Muscle of leg (tissue), 11 donors: ENCODE data around the gene FKBP14. TPM values are rescaled to one million over a fixed set of nuclear protein-coding genes. Genes with fewer than 3 reads are reported as not detected.

Experiments
- DNase-seq: peaks from one replicate; pipeline ENCODE4 v3.0.0; 2013
- H3K27ac ChIP-seq: one replicate; pipeline ENCODE4 v1.5.1; 2013; ENCODE audit warnings: mild to moderate bottlenecking, low read length, control low read depth
- H3K27me3 ChIP-seq: one replicate; pipeline ENCODE4 v1.6.1; 2013; ENCODE audit warnings: low read length; ENCODE audit not compliant: control insufficient read depth, insufficient read depth
- H3K36me3 ChIP-seq: one replicate; pipeline ENCODE4 v1.6.1; 2013; ENCODE audit warnings: low read length; ENCODE audit not compliant: control insufficient read depth, insufficient read depth
- H3K4me1 ChIP-seq: one replicate; pipeline ENCODE4 v1.6.1; 2013; ENCODE audit warnings: low read length; ENCODE audit not compliant: control insufficient read depth, insufficient read depth
- H3K4me3 ChIP-seq: one replicate; pipeline ENCODE4 v1.5.1; 2013; ENCODE audit warnings: low read length, control low read depth
- H3K9me3 ChIP-seq: replicated peaks from 2 replicates; pipeline ENCODE4 v1.6.1; 2013; ENCODE audit warnings: low read depth, low read length; ENCODE audit not compliant: control insufficient read depth
- WGBS: methylation state at CpG from one replicate; pipeline ENCODE4 v1.1.5; 2013; ENCODE audit warnings: missing lambda C conversion rate; ENCODE audit not compliant: insufficient coverage; 5-methylcytosine and 5-hydroxymethylcytosine counted together
- polyA plus RNA-seq, 8 donors: library from polyadenylated mRNA; unstranded; fragments of 120-200 nt; gene quantifications; one replicate each; pipeline versions ENCODE4 v1.2.1 to v1.2.3, GENCODE V29; 2013; ENCODE audit warnings: inconsistent platforms in 1 of 8, low replicate concordance in 1 of 8; ENCODE audit not compliant: insufficient read length in 8 of 8, insufficient read depth in 1 of 8
- total RNA-seq: library from RNA; stranded (reverse); fragments of 120-200 nt; gene quantifications from one replicate; pipeline ENCODE4 v1.2.4, GENCODE V29; 2013

Gene FKBP14
- total and polyA plus RNA-seq, 9 donors = 14.5 to 36.7 (median 23.4) TPM

DNA sequence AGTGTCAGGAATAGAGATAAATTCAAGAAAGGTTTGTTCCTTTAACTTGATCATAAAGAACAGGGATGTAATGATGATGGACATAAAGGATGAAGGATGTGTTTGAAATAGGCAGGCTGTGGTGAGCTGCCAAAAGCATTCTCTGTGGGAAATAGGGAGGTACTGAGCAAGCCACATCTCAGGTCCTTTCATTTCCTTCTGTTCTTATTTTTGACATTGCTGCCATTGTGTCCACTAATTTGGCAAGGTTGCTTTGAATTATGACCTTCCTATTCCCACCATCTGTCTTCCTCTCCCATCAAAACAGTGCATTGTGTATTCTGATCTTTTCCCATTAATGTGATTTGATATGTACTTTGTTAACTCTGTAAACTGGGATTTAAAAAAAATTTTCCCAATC lies 46.4 kb downstream of the FKBP14 start:
- Histone ChIP-seq H3K36me3 (no peaks in the 10 kb centered on the region), H3K4me1 (peaks cover 4% of the 10 kb centered on the region), H3K4me3 (no peak overlapping the region), H3K27ac (no peak overlapping the region), H3K27me3 (no peaks in the 10 kb centered on the region), H3K9me3 (no peaks in the 10 kb centered on the region)
- no peak for DNase-seq

DNA sequence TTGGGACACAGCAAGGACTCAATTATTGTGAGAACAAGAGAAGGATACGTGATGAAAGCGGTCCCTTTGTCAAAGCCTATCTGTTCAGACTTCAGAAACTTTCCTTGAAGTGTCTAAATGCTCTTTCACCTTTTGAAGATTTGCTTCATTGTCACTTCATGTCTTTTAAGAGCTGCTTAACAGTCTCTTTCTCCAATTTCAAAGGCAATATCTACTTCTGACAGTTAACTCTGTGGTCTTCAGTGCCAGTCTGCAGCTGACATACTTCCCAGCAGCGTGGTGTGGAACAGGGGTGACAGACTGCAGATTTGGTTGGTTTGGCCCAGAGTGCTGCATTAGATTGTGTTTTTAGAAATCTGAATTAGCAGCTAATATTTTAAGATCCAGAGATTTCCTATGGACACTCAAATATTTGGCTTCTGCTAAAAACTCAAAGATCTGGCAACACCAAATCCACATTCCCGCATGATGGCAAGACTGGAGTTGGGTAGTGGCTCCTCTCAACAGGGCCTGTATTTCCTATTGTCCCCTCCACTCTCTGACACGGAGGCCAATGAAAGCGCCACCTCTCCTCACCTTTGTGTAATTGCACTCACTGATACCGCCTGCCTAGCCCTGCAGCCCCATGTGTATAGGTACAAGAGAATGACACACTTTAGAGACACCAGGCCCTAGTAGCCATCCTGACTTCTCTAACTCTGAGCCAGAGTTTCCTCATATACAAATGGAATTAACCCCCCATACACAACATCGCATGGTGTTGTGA lies 48.4 kb downstream of the FKBP14 start:
- Histone ChIP-seq H3K4me1 (peaks cover 4% of the 10 kb centered on the region), H3K27ac (no peak overlapping the region), H3K27me3 (no peaks in the 10 kb centered on the region), H3K9me3 (no peaks in the 10 kb centered on the region), H3K36me3 (no peaks in the 10 kb centered on the region), H3K4me3 (no peak overlapping the region)
- no peak for DNase-seq
- no CpG with 5 or more reads among the region's 8 CpGs for WGBS

DNA sequence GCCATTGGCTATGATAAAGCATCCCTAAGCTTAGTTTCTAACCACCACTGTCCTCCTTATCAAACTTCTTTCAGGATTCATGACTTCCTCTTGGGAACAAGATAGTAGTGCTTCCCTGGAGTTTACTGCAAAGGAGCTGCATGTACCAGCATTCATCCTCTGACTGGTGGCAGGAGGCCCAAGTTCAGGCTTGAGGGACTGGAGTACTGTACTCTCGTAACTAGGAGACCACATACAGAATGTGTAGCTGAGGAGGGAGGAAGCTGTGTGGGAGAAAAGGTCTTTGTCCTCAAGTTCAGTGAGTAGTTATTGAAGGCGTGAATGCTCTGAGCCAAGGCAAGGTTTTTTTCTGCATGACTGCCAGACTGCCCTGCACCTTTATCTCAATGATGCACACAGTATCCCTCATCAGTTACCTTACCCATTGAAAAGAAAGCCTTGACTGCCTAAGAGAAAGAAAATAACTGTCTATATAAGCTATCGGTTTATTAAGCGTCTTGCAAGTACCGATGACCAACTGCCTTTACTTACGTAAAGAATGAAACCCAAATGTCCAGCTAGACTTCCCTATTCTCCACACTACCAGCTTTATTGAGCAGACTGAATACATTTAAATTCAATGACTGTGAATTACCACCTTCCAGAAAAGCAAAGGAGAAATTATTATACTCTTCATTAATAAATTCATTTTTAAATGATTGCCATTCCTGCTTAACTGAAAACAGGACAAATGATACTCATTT lies 49.7 kb downstream of the FKBP14 start:
- H3K4me1 ChIP-seq = peaks cover 4% of the 10 kb centered on the region
- H3K9me3 ChIP-seq = no peaks in the 10 kb centered on the region
- peak; percentile 78 for DNase-seq
- WGBS = 13% methylated on average over 1 of the region's 6 CpGs
- H3K4me3 ChIP-seq = no peak overlapping the region
- H3K27me3 ChIP-seq = no peaks in the 10 kb centered on the region
- no peaks in the 10 kb centered on the region for H3K36me3 ChIP-seq
- H3K27ac ChIP-seq = no peak overlapping the region

DNA sequence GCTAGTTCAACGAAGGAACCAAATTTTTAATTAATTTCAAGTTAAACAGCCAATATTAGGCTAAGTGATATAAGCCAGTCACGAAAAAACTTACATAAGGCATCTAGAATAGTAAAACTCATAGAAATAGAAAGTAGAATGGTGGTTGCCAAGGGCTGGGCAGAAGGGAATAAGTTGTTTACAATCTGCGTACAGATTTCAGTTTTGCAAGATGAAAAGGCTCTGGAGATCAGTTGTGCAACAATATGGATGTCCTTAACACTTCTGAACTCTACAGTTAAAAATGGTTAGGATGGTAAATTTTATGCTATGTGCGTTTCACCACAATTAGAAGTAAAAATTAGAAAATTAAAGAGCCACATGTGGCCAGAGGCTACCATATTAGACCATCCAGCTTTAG lies 50.2 kb downstream of the FKBP14 start:
- H3K36me3 ChIP-seq = no peaks in the 10 kb centered on the region
- H3K4me1 ChIP-seq = peaks cover 4% of the 10 kb centered on the region
- no peaks in the 10 kb centered on the region for H3K9me3 ChIP-seq
- peak; percentile 69 for DNase-seq
- no CpG with 5 or more reads among the region's 4 CpGs for WGBS
- no peaks in the 10 kb centered on the region for H3K27me3 ChIP-seq
- H3K27ac ChIP-seq = no peak overlapping the region
- H3K4me3 ChIP-seq = no peak overlapping the region

DNA sequence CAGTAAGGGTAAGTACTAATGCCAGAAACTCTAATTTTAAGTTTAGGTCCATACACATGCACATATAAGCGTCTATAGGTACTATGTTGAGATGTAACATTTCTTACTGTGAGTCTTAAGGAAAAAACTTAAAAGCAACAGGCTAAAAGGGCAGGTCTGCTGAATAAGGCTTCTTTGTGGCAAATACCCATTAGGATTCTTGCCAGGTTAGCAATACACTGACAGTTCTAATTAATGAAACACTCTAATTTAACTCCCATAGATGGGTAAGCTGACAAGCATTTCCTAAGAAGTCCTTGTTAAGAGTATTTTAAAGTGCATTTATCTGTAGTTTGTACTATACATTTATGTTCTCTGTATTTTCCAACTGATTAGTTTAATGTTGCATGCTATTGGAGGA lies 50.9 kb downstream of the FKBP14 start:
- no peaks in the 10 kb centered on the region for H3K9me3 ChIP-seq
- no peak overlapping the region for H3K4me3 ChIP-seq
- peaks cover 4% of the 10 kb centered on the region for H3K4me1 ChIP-seq
- no peaks in the 10 kb centered on the region for H3K27me3 ChIP-seq
- no peaks in the 10 kb centered on the region for H3K36me3 ChIP-seq
- WGBS = no CpG with 5 or more reads among the region's 1 CpG
- no peak for DNase-seq
- no peak overlapping the region for H3K27ac ChIP-seq

GRCh38 chr7:29974286-29974685 lies 52.2 kb downstream of the FKBP14 start:
- no peaks in the 10 kb centered on the region for H3K9me3 ChIP-seq
- no peak for DNase-seq
- WGBS = no CpG with 5 or more reads among the region's 3 CpGs
- no peaks in the 10 kb centered on the region for H3K27me3 ChIP-seq
- no peak overlapping the region for H3K27ac ChIP-seq
- peaks cover 4% of the 10 kb centered on the region for H3K4me1 ChIP-seq
- no peaks in the 10 kb centered on the region for H3K36me3 ChIP-seq
- H3K4me3 ChIP-seq = no peak overlapping the region

- WGBS = 83% methylated on average over 1 of the region's 1 CpG
- H3K36me3 ChIP-seq = peaks cover 2% of the 10 kb centered on the region
- H3K9me3 ChIP-seq = no peaks in the 10 kb centered on the region
- H3K4me3 ChIP-seq = no peak overlapping the region
- no peaks in the 10 kb centered on the region for H3K27me3 ChIP-seq
- no peak overlapping the region for H3K27ac ChIP-seq
- DNase-seq = no peak
- peaks cover 6% of the 10 kb centered on the region for H3K4me1 ChIP-seq
These were observed 54.2 kb downstream of the FKBP14 start for GRCh38 chr7:29972315-29972669.

DNA sequence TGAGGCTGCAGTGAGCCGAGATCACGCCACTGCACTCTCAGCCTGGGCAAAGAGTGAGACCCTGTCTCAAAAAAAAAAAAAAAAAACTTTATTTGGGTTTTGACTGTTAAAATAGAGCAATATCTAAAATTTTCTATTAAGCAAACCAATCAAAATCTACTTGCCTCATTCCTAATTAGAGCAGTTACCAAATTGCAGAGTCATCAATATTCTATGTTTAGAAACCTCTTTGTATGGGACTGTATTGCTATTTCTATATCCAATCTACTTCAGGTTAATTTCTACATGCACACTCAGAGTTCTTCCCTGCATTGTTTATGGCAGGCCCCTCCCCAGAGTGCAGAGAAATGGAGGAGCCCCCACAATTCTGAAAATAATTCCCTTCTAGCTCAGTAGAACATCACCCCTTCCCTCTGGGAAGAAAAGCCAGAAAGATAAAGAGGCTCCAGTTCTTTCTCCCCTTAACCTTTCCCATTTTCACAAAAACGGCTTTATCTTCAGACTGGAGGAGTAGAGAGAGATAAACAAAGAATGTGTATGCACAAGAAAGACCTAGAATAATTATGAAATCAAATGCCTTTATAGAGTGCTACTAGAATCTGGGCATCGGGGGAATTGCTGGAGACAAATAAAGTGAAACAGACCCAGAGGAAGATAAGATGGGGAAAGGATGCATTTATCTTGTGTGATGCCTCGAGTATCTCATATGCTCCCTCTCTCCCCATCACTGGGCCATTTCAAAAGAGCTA lies 54.8 kb downstream of the FKBP14 start:
- no peak overlapping the region for H3K27ac ChIP-seq
- H3K36me3 ChIP-seq = peaks cover 2% of the 10 kb centered on the region
- H3K4me1 ChIP-seq = peaks cover 4% of the 10 kb centered on the region
- no peaks in the 10 kb centered on the region for H3K27me3 ChIP-seq
- no peak for DNase-seq
- no CpG with 5 or more reads among the region's 5 CpGs for WGBS
- no peak overlapping the region for H3K4me3 ChIP-seq
- no peaks in the 10 kb centered on the region for H3K9me3 ChIP-seq

- no peak overlapping the region for H3K27ac ChIP-seq
- no peaks in the 10 kb centered on the region for H3K27me3 ChIP-seq
- 63% methylated on average over 1 of the region's 1 CpG for WGBS
- peaks cover 4% of the 10 kb centered on the region for H3K36me3 ChIP-seq
- peaks cover 2% of the 10 kb centered on the region for H3K4me1 ChIP-seq
- no peak overlapping the region for H3K4me3 ChIP-seq
- no peaks in the 10 kb centered on the region for H3K9me3 ChIP-seq
- no peak for DNase-seq
These were observed 56.3 kb downstream of the FKBP14 start for GRCh38 chr7:29970158-29970557.

- DNase-seq = no peak
- 85% methylated on average over 2 of the region's 2 CpGs for WGBS
- no peak overlapping the region for H3K27ac ChIP-seq
- no peaks in the 10 kb centered on the region for H3K27me3 ChIP-seq
- H3K4me3 ChIP-seq = no peak overlapping the region
- H3K4me1 ChIP-seq = peaks cover 2% of the 10 kb centered on the region
- no peaks in the 10 kb centered on the region for H3K9me3 ChIP-seq
- peaks cover 4% of the 10 kb centered on the region for H3K36me3 ChIP-seq
These were observed 56.8 kb downstream of the FKBP14 start for GRCh38 chr7:29969738-29970137.
